Measurements from ENCODE around the gene RBMS1. TPM values are rescaled to one million over a fixed set of nuclear protein-coding genes. Genes with fewer than 3 reads are reported as not detected.
A peak's percentile ranks its signal among the peaks of the same experiment; 100 is the strongest.

The RBMS1 gene
- total and polyA plus RNA-seq, 2 experiments from 2014 or later = 55.5 to 94.8 TPM

GRCh38 chr2:160224060-160224459 is 269.5 kb downstream of the RBMS1 start:
- H3K9me2 ChIP-seq (ENCODE audit: insufficient read depth) = 0 out of 2 replicates have a peak, but pooled peaks cover 7% of the 10 kb centered on the region
- H3K4me3 ChIP-seq = no peak overlapping the region
- TF ChIP-seq NANOG (IDR thresholded peaks at IDR 0.05; ENCODE audit: borderline replicate concordance) (no peak), EZH2phosphoT487 (IDR thresholded peaks at IDR 0.05; ENCODE audit: unreplicated experiment) (no peak), JUNB (IDR thresholded peaks at IDR 0.05; ENCODE audit: unreplicated experiment) (no peak), CREB1 (CRISPR knock-in tag; IDR thresholded peaks at IDR 0.05; ENCODE audit: low read depth) (no peak), POLR2AphosphoS5 (IDR thresholded peaks at IDR 0.05; ENCODE audit: low read depth) (no peak), CTCF (conservative IDR thresholded peaks at IDR 0.05; ENCODE audit: low read depth in 2 of 2) (no peak), ZNF462 (CRISPR knock-in tag; IDR thresholded peaks at IDR 0.05) (no peak), EZH2 (IDR thresholded peaks at IDR 0.05; ENCODE audit: low read depth, unreplicated experiment) (no peak), ETS1 (IDR thresholded peaks at IDR 0.05) (no peak), STAT1 (IDR thresholded peaks at IDR 0.05; ENCODE audit: unreplicated experiment) (no peak), REST (IDR thresholded peaks at IDR 0.05; ENCODE audit: unreplicated experiment) (no peak), ZNF331 (CRISPR knock-in tag; IDR thresholded peaks at IDR 0.05; ENCODE audit: low read depth) (no peak), ZNF114 (CRISPR knock-in tag; IDR thresholded peaks at IDR 0.05) (no peak)
- DNase-seq (ENCODE audit: low spot score) (no peak), ATAC-seq (no peak)
- Mint-ChIP-seq H3K27ac (0 out of 2 replicates have a peak overlapping the region, but pooled peaks have one; percentile 10), H3K36me3 (ENCODE audit: low read depth) (no peaks in the 10 kb centered on the region), H3K9me3 (no peaks in the 10 kb centered on the region), H3K4me1 (peaks cover 15% of the 10 kb centered on the region), H3K4me3 (no peak overlapping the region), H3K27me3 (ENCODE audit: insufficient read depth, low read depth, poor library complexity) (peaks cover 2% of the 10 kb centered on the region)
- no peaks in the 10 kb centered on the region for H3F3A ChIP-seq (replicated peaks; ENCODE audit: low read depth)
- H3K79me2 ChIP-seq (replicated peaks; ENCODE audit: insufficient read depth) = no peaks in the 10 kb centered on the region
- H3K36me3 ChIP-seq (ENCODE audit: insufficient read depth) = no peaks in the 10 kb centered on the region
- H3K27ac ChIP-seq (ENCODE audit: low read depth) = no peak overlapping the region
- H4K20me1 ChIP-seq (replicated peaks; ENCODE audit: insufficient read depth) = no peaks in the 10 kb centered on the region
- no peak overlapping the region for H2AFZ ChIP-seq
- no peaks in the 10 kb centered on the region for H3K27me3 ChIP-seq (ENCODE audit: insufficient read depth)
- H3K4me2 ChIP-seq = no peak overlapping the region
- H3K4me1 ChIP-seq (ENCODE audit: insufficient read depth) = peaks cover 10% of the 10 kb centered on the region

Measured in GM23338 (cell line).